Measurements from ENCODE around the gene HTT-AS. TPM values are rescaled to one million over a fixed set of nuclear protein-coding genes. Genes with fewer than 3 reads are reported as not detected.

HTT-AS gene
- total and polyA plus RNA-seq, 8 donors = not detected

- intact Hi-C loops (cut with DNase I) = no loop called here
Measured at GRCh38 chr4:3108211-3108610, 33.9 kb upstream of the HTT-AS start.

DNA sequence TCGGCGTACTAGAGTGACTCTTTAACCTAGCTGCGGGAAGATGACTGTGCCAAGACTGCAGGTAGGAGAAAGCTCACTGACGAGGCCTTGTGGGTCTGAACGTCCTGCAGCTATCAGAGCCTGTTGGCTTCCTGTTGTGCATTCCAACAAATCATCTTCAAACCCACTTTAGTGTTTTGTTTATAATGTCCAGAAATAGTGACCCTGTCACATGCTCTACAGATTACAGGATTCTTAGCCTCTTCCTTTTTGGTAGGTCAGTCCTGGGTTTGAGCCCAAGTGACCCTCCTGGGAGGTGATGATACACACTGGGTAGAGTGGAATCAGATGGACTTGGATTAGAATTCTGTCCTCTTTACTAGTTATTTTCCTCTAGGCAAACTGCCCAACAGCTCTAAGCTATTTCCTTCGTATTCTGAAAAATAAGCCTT is 33.4 kb upstream of the HTT-AS start:
- H3K4me3 ChIP-seq = no peak overlapping the region
- peak overlapping the region; percentile 27 to 51 for H3K27ac ChIP-seq
- H3K27me3 ChIP-seq = no peaks in the 10 kb centered on the region
- H3K9me3 ChIP-seq = no peaks in the 10 kb centered on the region
- TF ChIP-seq, protein P1, sequence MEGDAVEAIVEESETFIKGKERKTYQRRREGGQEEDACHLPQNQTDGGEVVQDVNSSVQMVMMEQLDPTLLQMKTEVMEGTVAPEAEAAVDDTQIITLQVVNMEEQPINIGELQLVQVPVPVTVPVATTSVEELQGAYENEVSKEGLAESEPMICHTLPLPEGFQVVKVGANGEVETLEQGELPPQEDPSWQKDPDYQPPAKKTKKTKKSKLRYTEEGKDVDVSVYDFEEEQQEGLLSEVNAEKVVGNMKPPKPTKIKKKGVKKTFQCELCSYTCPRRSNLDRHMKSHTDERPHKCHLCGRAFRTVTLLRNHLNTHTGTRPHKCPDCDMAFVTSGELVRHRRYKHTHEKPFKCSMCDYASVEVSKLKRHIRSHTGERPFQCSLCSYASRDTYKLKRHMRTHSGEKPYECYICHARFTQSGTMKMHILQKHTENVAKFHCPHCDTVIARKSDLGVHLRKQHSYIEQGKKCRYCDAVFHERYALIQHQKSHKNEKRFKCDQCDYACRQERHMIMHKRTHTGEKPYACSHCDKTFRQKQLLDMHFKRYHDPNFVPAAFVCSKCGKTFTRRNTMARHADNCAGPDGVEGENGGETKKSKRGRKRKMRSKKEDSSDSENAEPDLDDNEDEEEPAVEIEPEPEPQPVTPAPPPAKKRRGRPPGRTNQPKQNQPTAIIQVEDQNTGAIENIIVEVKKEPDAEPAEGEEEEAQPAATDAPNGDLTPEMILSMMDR (IDR thresholded peaks at IDR 0.05) = no peak
- peaks cover 0 to 79% of the 10 kb centered on the region in 2 donors for H3K36me3 ChIP-seq
- DNase-seq (no peak), ATAC-seq (no peak)
- intact Hi-C loops (cut with DNase I) = no loop called here
- peaks cover 6 to 32% of the 10 kb centered on the region in 2 donors for H3K4me1 ChIP-seq

More at GRCh38 chr4:3108211-3108610, 33.9 kb upstream of the HTT-AS start:
- Histone ChIP-seq H3K27me3 (no peaks in the 10 kb centered on the region), H3K4me3 (no peak overlapping the region), H3K4me1 (peaks cover 6 to 32% of the 10 kb centered on the region in 2 donors), H3K36me3 (peaks cover 0 to 78% of the 10 kb centered on the region in 2 donors), H3K9me3 (no peaks in the 10 kb centered on the region), H3K27ac (peak overlapping the region; percentile 27 to 51)
- ATAC-seq (no peak), DNase-seq (no peak)
- TF ChIP-seq, protein P1 (IDR thresholded peaks at IDR 0.05) = no peak

DNA sequence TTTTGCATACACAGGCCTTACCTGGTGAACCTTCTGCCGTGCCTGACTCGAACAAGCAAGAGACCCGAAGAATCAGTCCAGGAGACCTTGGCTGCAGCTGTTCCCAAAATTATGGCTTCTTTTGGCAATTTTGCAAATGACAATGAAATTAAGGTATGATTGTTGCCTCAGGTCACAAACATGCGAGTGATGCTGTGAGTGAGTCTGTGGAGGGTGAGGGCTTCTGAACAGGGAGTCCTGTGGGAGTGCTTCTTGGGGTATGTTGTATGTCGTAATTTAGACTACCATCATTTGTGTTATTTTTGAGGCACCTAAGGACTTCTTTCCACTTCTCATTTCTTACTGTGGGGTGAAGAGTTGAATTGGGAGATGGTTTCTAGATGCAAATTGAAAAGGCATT is 32.9 kb upstream of the HTT-AS start:
- peak overlapping the region in 1 of 2 donors; percentile 51 for H3K27ac ChIP-seq
- no peak for ATAC-seq
- H3K36me3 ChIP-seq = peaks cover 0 to 83% of the 10 kb centered on the region in 2 donors

GRCh38 chr4:3106339-3107186 is 32.2 kb upstream of the HTT-AS start:
- peak; percentile 67 to 95 (median 84) for DNase-seq
- Histone ChIP-seq H3K4me1 (peaks cover 6 to 32% of the 10 kb centered on the region in 2 donors), H3K4me3 (no peak overlapping the region), H3K27ac (peak overlapping the region in 1 of 2 donors; percentile 51), H3K9me3 (no peaks in the 10 kb centered on the region), H3K36me3 (peaks cover 0 to 83% of the 10 kb centered on the region in 2 donors), H3K27me3 (no peaks in the 10 kb centered on the region)
- intact Hi-C loops (cut with DNase I) = no loop called here
- ATAC-seq = peak; percentile 100
- TF ChIP-seq, protein P1 (IDR thresholded peaks at IDR 0.05) = peak; percentile 96 to 98

More for the DNA sequence above, 32.9 kb upstream of the HTT-AS start:
- Histone ChIP-seq H3K27me3 (no peaks in the 10 kb centered on the region), H3K9me3 (no peaks in the 10 kb centered on the region), H3K4me3 (no peak overlapping the region), H3K4me1 (peaks cover 6 to 32% of the 10 kb centered on the region in 2 donors)
- TF ChIP-seq, protein P1 (IDR thresholded peaks at IDR 0.05) = no peak
- intact Hi-C loops (cut with DNase I) = no loop called here
- DNase-seq = no peak

DNA sequence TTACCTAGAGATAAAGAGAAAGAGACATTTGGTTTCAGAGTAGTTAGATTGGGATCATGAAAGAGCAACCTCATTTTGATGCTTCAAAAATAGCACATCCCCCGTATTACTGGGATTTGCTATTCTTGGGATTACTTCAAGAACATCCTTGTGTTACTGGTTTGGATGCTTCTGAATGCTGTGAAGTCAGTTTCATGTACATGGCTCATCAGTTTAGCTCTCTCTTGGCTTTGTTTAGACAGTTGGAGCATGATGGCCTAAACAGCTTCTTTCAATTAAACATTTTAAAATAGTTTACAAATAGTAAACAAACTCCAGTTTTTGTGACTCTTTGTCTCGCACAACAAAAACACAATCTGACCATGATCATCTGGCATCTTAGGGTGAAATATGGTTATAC is 24.0 kb upstream of the HTT-AS start:
- Histone ChIP-seq H3K27me3 (no peaks in the 10 kb centered on the region), H3K27ac (no peak overlapping the region), H3K9me3 (no peaks in the 10 kb centered on the region), H3K4me3 (no peak overlapping the region), H3K4me1 (no peaks in the 10 kb centered on the region), H3K36me3 (peaks cover 0 to 56% of the 10 kb centered on the region in 2 donors)
- intact Hi-C loops (cut with DNase I) = no loop called here
- ATAC-seq (no peak), DNase-seq (no peak)
- TF ChIP-seq, protein P1 (IDR thresholded peaks at IDR 0.05) = no peak
